GM06990 (cell line): ENCODE measurements around the gene PRSS12.

Source experiments
- DNase-seq: peaks from one replicate; pipeline ENCODE4 v3.0.0-alpha.2; 2011; ENCODE audit not compliant: insufficient read length; ENCODE audit errors: extremely low read depth
- H3K27me3 ChIP-seq: replicated peaks from 2 replicates; pipeline ENCODE4 v1.6.0; 2011; ENCODE audit warnings: low read length; ENCODE audit not compliant: control insufficient read depth, insufficient read depth
- H3K36me3 ChIP-seq: 2 replicates; pipeline ENCODE4 v1.5.1; 2011; ENCODE audit warnings: low read length; ENCODE audit not compliant: control insufficient read depth, insufficient read depth
- H3K4me3 ChIP-seq: replicated peaks from 2 replicates; pipeline ENCODE4 v1.5.1; 2011; ENCODE audit warnings: low read depth, mild to moderate bottlenecking, control low read depth, low read length
- TF ChIP-seq, protein P1 (sequence below): IDR thresholded peaks from 2 replicates; pipeline ENCODE4 v1.5.1; 2011; ENCODE audit warnings: low read length, control low read depth, mild to moderate bottlenecking, inconsistent platforms; ENCODE audit not compliant: insufficient read depth, poor library complexity, severe bottlenecking

The PRSS12 gene

DNA sequence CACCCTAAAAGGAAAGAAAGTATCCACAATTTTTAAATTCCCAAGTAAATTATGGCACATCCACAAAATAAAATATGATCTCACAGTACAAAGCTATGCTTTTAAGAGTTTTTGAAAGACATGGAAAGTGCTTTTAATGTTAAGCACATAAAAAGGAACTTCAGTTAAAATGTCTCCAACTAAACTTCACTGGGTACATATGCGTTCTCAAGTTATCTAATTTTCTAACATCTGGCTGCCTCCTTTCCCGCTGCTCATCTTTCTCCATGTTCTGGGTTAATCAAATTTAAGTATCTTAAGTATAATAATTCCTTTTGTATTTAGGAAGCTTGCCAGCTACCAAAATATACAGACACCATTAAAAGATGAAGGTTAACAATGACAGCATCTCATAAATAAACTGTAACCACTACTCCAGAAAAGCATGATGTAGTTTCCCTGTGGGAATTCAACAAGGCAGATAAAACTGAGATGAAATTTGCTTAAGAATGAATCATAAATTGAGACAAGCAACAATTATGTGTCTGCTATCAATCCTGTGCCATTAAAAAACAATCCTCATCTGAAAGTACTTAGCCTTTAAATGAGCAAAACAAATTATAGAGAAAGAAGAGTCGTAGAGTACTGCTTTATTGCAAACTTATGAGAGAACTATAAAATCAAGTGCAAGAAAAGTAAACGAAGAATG is 25.1 kb downstream of the PRSS12 start:
- no peak for DNase-seq
- TF ChIP-seq, protein P1, sequence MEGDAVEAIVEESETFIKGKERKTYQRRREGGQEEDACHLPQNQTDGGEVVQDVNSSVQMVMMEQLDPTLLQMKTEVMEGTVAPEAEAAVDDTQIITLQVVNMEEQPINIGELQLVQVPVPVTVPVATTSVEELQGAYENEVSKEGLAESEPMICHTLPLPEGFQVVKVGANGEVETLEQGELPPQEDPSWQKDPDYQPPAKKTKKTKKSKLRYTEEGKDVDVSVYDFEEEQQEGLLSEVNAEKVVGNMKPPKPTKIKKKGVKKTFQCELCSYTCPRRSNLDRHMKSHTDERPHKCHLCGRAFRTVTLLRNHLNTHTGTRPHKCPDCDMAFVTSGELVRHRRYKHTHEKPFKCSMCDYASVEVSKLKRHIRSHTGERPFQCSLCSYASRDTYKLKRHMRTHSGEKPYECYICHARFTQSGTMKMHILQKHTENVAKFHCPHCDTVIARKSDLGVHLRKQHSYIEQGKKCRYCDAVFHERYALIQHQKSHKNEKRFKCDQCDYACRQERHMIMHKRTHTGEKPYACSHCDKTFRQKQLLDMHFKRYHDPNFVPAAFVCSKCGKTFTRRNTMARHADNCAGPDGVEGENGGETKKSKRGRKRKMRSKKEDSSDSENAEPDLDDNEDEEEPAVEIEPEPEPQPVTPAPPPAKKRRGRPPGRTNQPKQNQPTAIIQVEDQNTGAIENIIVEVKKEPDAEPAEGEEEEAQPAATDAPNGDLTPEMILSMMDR = no peak
- H3K4me3 ChIP-seq = no peak overlapping the region
- no peaks in the 10 kb centered on the region for H3K27me3 ChIP-seq
- no peaks in the 10 kb centered on the region for H3K36me3 ChIP-seq

DNA sequence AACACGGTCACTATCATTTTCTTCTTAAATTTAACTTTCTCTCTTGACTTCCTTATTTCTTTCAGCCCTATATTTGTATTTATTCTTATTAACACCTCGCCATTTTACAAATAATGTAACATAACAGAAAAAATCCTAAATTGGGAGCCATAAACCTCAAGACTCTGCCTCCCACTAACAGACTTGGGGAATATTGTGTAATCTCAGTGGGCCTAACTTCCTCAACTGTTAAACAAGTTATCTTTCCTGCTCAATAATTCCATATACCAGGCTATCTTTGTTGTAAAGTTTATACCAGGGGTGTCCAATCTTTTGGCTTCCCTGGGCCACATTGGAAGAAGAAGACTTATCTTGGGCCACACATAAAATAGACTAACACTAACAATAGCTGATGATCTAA is 26.2 kb downstream of the PRSS12 start:
- DNase-seq = no peak
- Histone ChIP-seq H3K4me3 (no peak overlapping the region), H3K27me3 (no peaks in the 10 kb centered on the region), H3K36me3 (no peaks in the 10 kb centered on the region)
- TF ChIP-seq, protein P1 = no peak

DNA sequence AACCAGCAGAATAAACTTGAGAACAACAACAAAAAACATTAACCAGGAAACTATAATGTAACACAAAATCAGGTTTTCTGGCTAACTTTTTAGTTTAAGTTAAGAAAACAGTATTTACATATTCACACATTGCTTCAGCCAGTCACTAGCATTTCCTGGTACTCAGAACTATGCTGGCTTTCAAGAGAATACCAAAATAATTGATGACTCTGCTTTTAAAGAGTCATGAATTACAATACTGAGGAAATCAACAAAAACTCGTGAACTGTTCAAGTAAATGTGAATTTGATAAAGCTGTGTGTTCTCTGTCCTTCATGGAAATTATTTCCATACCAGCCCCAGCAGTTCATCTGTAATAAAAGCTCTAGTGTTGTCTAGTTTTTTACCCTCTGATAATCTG is 27.4 kb downstream of the PRSS12 start:
- Histone ChIP-seq H3K36me3 (no peaks in the 10 kb centered on the region), H3K27me3 (no peaks in the 10 kb centered on the region), H3K4me3 (no peak overlapping the region)
- TF ChIP-seq, protein P1 = no peak
- no peak for DNase-seq

DNA sequence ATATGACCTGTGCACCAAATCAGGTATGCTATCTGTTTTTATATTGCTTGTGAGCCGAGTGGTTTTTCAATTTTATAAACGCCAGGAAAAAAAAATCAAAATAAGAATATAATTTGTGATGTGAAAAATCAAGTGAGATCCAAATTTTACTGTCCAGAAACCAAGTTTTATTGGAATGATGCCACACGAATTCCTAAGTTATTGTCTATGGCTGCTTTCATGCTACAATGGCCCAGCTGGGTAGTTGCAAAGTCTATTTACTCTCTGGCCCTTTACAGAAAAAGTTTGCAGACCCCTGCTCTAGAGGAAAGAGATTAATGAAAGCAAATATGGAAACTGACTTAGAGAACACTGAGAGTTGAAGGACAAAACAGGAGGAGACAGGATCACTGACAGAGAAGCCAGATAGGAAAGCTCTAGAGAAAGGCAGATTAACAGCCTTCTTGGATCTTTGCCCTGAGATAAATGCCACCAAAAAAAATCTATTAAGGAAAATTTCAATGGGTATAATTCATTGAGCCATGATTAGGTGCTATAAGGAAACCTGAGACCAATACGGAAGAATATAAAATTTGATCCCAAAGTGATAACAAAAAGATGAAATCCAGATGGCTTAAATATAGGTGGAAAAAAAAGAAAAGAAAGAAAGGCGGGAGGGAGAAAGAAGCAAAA is 29.8 kb downstream of the PRSS12 start:
- DNase-seq = no peak
- no peaks in the 10 kb centered on the region for H3K36me3 ChIP-seq
- H3K4me3 ChIP-seq = no peak overlapping the region
- H3K27me3 ChIP-seq = no peaks in the 10 kb centered on the region
- TF ChIP-seq, protein P1 = no peak

DNA sequence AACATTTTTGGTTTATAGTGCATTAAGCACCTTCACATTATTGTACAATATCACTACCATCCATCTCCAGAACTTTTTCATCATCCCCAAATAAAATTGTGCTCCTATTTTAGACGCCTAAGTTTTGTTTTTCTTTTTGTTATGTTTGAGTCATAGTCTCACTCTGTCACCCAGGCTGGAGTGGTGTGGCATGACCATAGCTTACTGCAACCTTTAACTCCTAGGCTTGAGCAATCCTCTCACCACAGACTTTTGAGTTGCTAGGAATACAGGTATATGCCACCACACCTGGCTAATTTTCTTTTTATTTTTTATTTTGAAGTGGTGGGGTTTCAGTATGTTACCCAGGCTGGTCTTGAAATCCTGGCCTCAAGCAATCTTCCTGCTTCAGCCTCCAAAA is 33.9 kb downstream of the PRSS12 start:
- H3K4me3 ChIP-seq = no peak overlapping the region
- TF ChIP-seq, protein P1 = no peak
- no peak for DNase-seq
- no peaks in the 10 kb centered on the region for H3K36me3 ChIP-seq
- H3K27me3 ChIP-seq = no peaks in the 10 kb centered on the region
